ENCODE measurements around the gene MAP4K4. TPM values are rescaled to one million over a fixed set of nuclear protein-coding genes. Genes with fewer than 3 reads are reported as not detected.

The MAP4K4 gene
- total RNA-seq, 4 donors from 2014 or later: 33.8 to 47.3 (median 35.7) TPM

- no peak overlapping the region for H3K27ac ChIP-seq
- H3K4me1 ChIP-seq: peaks cover 0 to 21% of the 10 kb centered on the region in 2 donors
- H3K4me3 ChIP-seq (replicated peaks in 1 of 3): no peak overlapping the region
- intact Hi-C loops (cut with DNase I): no loop called here
- H3K9me3 ChIP-seq: no peaks in the 10 kb centered on the region
- DNase-seq: no peak
- TF ChIP-seq POLR2A (IDR thresholded peaks at IDR 0.05): no peak
- TF ChIP-seq, protein P1, sequence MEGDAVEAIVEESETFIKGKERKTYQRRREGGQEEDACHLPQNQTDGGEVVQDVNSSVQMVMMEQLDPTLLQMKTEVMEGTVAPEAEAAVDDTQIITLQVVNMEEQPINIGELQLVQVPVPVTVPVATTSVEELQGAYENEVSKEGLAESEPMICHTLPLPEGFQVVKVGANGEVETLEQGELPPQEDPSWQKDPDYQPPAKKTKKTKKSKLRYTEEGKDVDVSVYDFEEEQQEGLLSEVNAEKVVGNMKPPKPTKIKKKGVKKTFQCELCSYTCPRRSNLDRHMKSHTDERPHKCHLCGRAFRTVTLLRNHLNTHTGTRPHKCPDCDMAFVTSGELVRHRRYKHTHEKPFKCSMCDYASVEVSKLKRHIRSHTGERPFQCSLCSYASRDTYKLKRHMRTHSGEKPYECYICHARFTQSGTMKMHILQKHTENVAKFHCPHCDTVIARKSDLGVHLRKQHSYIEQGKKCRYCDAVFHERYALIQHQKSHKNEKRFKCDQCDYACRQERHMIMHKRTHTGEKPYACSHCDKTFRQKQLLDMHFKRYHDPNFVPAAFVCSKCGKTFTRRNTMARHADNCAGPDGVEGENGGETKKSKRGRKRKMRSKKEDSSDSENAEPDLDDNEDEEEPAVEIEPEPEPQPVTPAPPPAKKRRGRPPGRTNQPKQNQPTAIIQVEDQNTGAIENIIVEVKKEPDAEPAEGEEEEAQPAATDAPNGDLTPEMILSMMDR (IDR thresholded peaks at IDR 0.05): no peak
- H3K27me3 ChIP-seq: no peaks in the 10 kb centered on the region
- no peaks in the 10 kb centered on the region for H3K36me3 ChIP-seq
Measured at GRCh38 chr2:101809698-101810097, 112.2 kb downstream of the MAP4K4 start.

- H3K4me3 ChIP-seq (replicated peaks in 1 of 3): no peak overlapping the region
- H3K4me1 ChIP-seq: peaks cover 0 to 15% of the 10 kb centered on the region in 2 donors
- TF ChIP-seq POLR2A (IDR thresholded peaks at IDR 0.05): no peak
- TF ChIP-seq, protein P1 (IDR thresholded peaks at IDR 0.05): no peak
- no peaks in the 10 kb centered on the region for H3K36me3 ChIP-seq
- no peaks in the 10 kb centered on the region for H3K9me3 ChIP-seq
- no peak for DNase-seq
- H3K27me3 ChIP-seq: no peaks in the 10 kb centered on the region
- intact Hi-C loops (cut with DNase I): no loop called here
- no peak overlapping the region for H3K27ac ChIP-seq
- WGBS, 2 donors: 96 to 97% methylated on average over 11 of the region's 11 CpGs
Measured at GRCh38 chr2:101811226-101812015, 113.9 kb downstream of the MAP4K4 start.

- H3K4me3 ChIP-seq (replicated peaks in 1 of 3): no peak overlapping the region
- H3K27ac ChIP-seq: no peak overlapping the region
- intact Hi-C loops (cut with DNase I): no loop called here
- TF ChIP-seq POLR2A (IDR thresholded peaks at IDR 0.05): no peak
- TF ChIP-seq, protein P1 (IDR thresholded peaks at IDR 0.05): no peak
- H3K4me1 ChIP-seq: peaks cover 0 to 7% of the 10 kb centered on the region in 2 donors
- H3K36me3 ChIP-seq: no peaks in the 10 kb centered on the region
- no peak for DNase-seq
- no peaks in the 10 kb centered on the region for H3K27me3 ChIP-seq
- WGBS, 2 donors: 94 to 95% methylated on average over 7 of the region's 7 CpGs
- H3K9me3 ChIP-seq: no peaks in the 10 kb centered on the region
Measured at GRCh38 chr2:101812226-101812625, 114.7 kb downstream of the MAP4K4 start.

GRCh38 chr2:101814752-101815151 lies 117.2 kb downstream of the MAP4K4 start:
- WGBS, 2 donors: 91 to 93% methylated on average over 2 of the region's 2 CpGs
- no peak overlapping the region for H3K4me3 ChIP-seq (replicated peaks in 1 of 3)
- intact Hi-C loops (cut with DNase I): no loop called here
- TF ChIP-seq, protein P1 (IDR thresholded peaks at IDR 0.05): no peak
- TF ChIP-seq POLR2A (IDR thresholded peaks at IDR 0.05): no peak
- no peak for DNase-seq
- no peaks in the 10 kb centered on the region for H3K36me3 ChIP-seq
- no peak overlapping the region for H3K27ac ChIP-seq
- peaks cover 12 to 15% of the 10 kb centered on the region in 2 donors for H3K4me1 ChIP-seq
- no peaks in the 10 kb centered on the region for H3K9me3 ChIP-seq
- no peaks in the 10 kb centered on the region for H3K27me3 ChIP-seq

GRCh38 chr2:101815154-101815553 lies 117.6 kb downstream of the MAP4K4 start:
- H3K27ac ChIP-seq: no peak overlapping the region
- no peaks in the 10 kb centered on the region for H3K36me3 ChIP-seq
- intact Hi-C loops (cut with DNase I): no loop called here
- DNase-seq: no peak
- peaks cover 14 to 19% of the 10 kb centered on the region in 2 donors for H3K4me1 ChIP-seq
- H3K9me3 ChIP-seq: no peaks in the 10 kb centered on the region
- no peaks in the 10 kb centered on the region for H3K27me3 ChIP-seq
- WGBS, 2 donors: 99% methylated on average over 3 of the region's 3 CpGs
- no peak for TF ChIP-seq POLR2A (IDR thresholded peaks at IDR 0.05)
- TF ChIP-seq, protein P1 (IDR thresholded peaks at IDR 0.05): no peak
- H3K4me3 ChIP-seq (replicated peaks in 1 of 3): no peak overlapping the region

All from thyroid gland (tissue), 4 donors.